Epithelial cell of proximal tubule (primary cell): ENCODE measurements around the gene DCX. TPM values are rescaled to one million over a fixed set of nuclear protein-coding genes. Genes with fewer than 3 reads are reported as not detected.

Experiments used
- total RNA-seq: library from RNA; depleted of rRNA; stranded (reverse); fragments of >200 nt; gene quantifications from 2 replicates; pipeline ENCODE4 v1.2.3, GENCODE V29; 2015

Gene DCX
- total RNA-seq, 1 donor from 2014 or later: not detected

Other genes starting within 250 kb of the DCX start
- gene CAPN6, start 141.7 kb downstream of the DCX start, total RNA-seq: 0.36 and 1.2 TPM in 2 replicates
- gene SERTM2, start 99.5 kb upstream of the DCX start, total RNA-seq: not detected in 2 replicates